MM.1S (cell line): ENCODE measurements around the gene FBXW7.

Source experiments
- DNase-seq: peaks from one replicate; pipeline ENCODE4 v3.0.0-alpha.2; 2015
- H2AFZ ChIP-seq: fragments of 300-600 bp; sonication (generic); 2 replicates; pipeline ENCODE4 v1.6.0; 2016; ENCODE audit warnings: antibody characterized with exemption, low read length
- H3F3A ChIP-seq: fragments of 300-600 bp; sonication (generic); 2 replicates; pipeline ENCODE4 v1.6.1; 2016; ENCODE audit warnings: mild to moderate bottlenecking, antibody characterized with exemption, low read length, moderate library complexity, mixed read lengths; ENCODE audit not compliant: insufficient read depth
- H3K27ac ChIP-seq: fragments of 300-600 bp; sonication (generic); 2 replicates; pipeline ENCODE4 v1.5.1; 2016; ENCODE audit warnings: mild to moderate bottlenecking, low read length
- H3K27me3 ChIP-seq: fragments of 300-600 bp; sonication (generic); replicated peaks from 2 replicates; pipeline ENCODE4 v1.6.0; 2016; ENCODE audit warnings: low read length; ENCODE audit not compliant: insufficient read depth
- H3K36me3 ChIP-seq: fragments of 300-600 bp; sonication (generic); replicated peaks from 2 replicates; pipeline ENCODE4 v1.6.1; 2016; ENCODE audit warnings: mild to moderate bottlenecking, low read length, mixed read lengths; ENCODE audit not compliant: insufficient read depth
- H3K4me1 ChIP-seq: fragments of 300-600 bp; sonication (generic); 2 replicates; pipeline ENCODE4 v1.6.1; 2016; ENCODE audit warnings: low read length, mixed read lengths
- H3K4me2 ChIP-seq: fragments of 300-600 bp; sonication (generic); 2 replicates; pipeline ENCODE4 v1.6.0; 2016; ENCODE audit warnings: low read depth, low read length
- H3K4me3 ChIP-seq: fragments of 300-600 bp; sonication (generic); 2 replicates; pipeline ENCODE4 v1.5.1; 2016; ENCODE audit warnings: low read length, mixed read lengths
- H3K79me2 ChIP-seq: fragments of 300-600 bp; sonication (generic); 2 replicates; pipeline ENCODE4 v1.6.1; 2016; ENCODE audit warnings: mixed run types, low read length, mixed read lengths
- H3K9ac ChIP-seq: fragments of 300-600 bp; sonication (generic); 2 replicates; pipeline ENCODE4 v1.6.1; 2016; ENCODE audit warnings: low read length, mixed read lengths
- H3K9me2 ChIP-seq: fragments of 300-600 bp; sonication (generic); replicated peaks from 2 replicates; pipeline ENCODE4 v1.6.1; 2016; ENCODE audit warnings: mild to moderate bottlenecking, low read length, mixed read lengths; ENCODE audit not compliant: insufficient read depth
- H3K9me3 ChIP-seq: fragments of 300-600 bp; sonication (generic); replicated peaks from 2 replicates; pipeline ENCODE4 v1.6.1; 2016; ENCODE audit warnings: mild to moderate bottlenecking, low read length, mixed read lengths; ENCODE audit not compliant: insufficient read depth
- H4K20me1 ChIP-seq: fragments of 300-600 bp; sonication (generic); 2 replicates; pipeline ENCODE4 v1.6.1; 2016; ENCODE audit warnings: mild to moderate bottlenecking, low read length, moderate library complexity, mixed read lengths; ENCODE audit not compliant: insufficient read depth
- EZH2 ChIP-seq: fragments of 300-600 bp; sonication (generic); optimal IDR thresholded peaks from 2 replicates; pipeline ENCODE3; 2017; ENCODE audit warnings: low read depth, mild to moderate bottlenecking, antibody characterized with exemption, low read length, mixed read lengths
- EZH2phosphoT487 ChIP-seq: fragments of 300-600 bp; sonication (generic); IDR thresholded peaks from 2 replicates; pipeline ENCODE4 v1.6.1; 2018; ENCODE audit warnings: antibody characterized with exemption, low read length
- TF ChIP-seq, protein P1 (sequence below): fragments of 300-600 bp; sonication (generic); IDR thresholded peaks from 2 replicates; pipeline ENCODE4 v1.5.1; 2016; ENCODE audit warnings: antibody characterized with exemption, low read length, mixed read lengths

Gene FBXW7

DNA sequence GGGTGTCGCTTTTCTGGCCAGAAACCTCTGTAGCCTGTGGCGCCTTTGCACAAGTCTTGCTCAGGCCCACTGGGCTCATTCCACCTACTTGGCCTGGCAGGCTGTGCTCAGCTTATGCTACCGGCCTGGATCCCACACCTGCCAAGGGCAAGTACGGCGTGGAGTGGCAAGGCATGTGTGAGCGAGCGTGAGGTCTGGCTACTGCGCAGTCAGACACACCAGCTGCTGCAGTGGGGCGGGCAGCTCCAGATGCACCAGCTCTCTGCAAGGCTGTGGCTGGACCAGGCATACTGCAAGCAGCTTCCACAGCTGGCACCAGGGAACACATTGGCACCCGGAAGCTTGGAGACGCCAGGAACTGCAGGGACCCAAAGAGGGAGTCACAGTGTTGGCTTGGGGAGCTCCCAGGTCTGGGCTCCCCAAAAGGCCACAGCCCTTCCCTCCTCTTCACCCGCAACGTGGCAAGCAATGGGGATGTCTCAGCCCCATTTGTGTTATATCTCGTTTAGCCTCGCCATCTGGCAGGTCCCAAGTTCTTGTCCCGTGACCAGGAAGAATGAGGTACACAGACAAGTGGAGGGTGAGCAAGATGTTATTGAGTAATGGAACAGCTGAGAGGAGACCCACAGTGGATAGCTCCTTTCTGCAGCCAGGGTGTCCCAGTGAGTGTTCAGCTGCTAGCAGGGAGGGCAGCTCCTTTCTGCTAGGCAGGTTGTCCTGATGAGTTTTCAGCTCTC is 3.8 kb upstream of the FBXW7 start:
- H3K9ac ChIP-seq, result no peak overlapping the region
- H3K27ac ChIP-seq, result no peak overlapping the region
- H3K4me3 ChIP-seq, result no peak overlapping the region
- no peak for DNase-seq
- no peaks in the 10 kb centered on the region for H3K27me3 ChIP-seq
- H2AFZ ChIP-seq, result no peak overlapping the region
- peaks cover 9% of the 10 kb centered on the region; the same call in 1 of the 2 replicates for H3K4me1 ChIP-seq
- no peaks in the 10 kb centered on the region for H3K9me2 ChIP-seq
- no peaks in the 10 kb centered on the region for H3K9me3 ChIP-seq
- no peak for TF ChIP-seq EZH2
- TF ChIP-seq EZH2phosphoT487, result no peak
- TF ChIP-seq, protein P1, sequence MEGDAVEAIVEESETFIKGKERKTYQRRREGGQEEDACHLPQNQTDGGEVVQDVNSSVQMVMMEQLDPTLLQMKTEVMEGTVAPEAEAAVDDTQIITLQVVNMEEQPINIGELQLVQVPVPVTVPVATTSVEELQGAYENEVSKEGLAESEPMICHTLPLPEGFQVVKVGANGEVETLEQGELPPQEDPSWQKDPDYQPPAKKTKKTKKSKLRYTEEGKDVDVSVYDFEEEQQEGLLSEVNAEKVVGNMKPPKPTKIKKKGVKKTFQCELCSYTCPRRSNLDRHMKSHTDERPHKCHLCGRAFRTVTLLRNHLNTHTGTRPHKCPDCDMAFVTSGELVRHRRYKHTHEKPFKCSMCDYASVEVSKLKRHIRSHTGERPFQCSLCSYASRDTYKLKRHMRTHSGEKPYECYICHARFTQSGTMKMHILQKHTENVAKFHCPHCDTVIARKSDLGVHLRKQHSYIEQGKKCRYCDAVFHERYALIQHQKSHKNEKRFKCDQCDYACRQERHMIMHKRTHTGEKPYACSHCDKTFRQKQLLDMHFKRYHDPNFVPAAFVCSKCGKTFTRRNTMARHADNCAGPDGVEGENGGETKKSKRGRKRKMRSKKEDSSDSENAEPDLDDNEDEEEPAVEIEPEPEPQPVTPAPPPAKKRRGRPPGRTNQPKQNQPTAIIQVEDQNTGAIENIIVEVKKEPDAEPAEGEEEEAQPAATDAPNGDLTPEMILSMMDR, result no peak
- peaks cover 61% of the 10 kb centered on the region for H3K79me2 ChIP-seq
- no peak overlapping the region for H3K4me2 ChIP-seq
- no peaks in the 10 kb centered on the region for H3K36me3 ChIP-seq
- peaks cover 15% of the 10 kb centered on the region for H3F3A ChIP-seq
- H4K20me1 ChIP-seq, result no peaks in the 10 kb centered on the region

DNA sequence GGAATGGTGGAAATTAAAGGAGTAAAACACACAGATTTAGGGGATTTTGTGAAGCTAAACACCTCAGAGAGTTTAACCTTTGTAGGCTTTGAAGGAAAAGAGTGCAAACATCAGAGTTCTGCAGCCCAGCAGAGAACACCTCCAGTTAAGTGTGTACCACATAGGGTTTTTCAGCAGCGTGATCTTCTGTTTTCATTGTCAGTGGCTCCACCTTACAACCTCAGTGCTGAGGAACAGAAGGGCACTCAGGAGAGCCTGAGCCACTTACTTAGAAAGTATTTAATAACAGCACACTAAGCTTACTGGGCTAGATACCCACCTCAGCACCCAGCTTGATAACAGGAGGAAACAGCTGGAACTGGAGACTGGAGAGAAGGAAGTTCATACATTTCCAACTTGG is 2.0 kb upstream of the FBXW7 start:
- Histone ChIP-seq H3K9me3 (no peaks in the 10 kb centered on the region), H4K20me1 (no peaks in the 10 kb centered on the region), H3K4me3 (peak overlapping the region; percentile 94), H3K36me3 (no peaks in the 10 kb centered on the region), H3K79me2 (peaks cover 79% of the 10 kb centered on the region), H3K27ac (peak overlapping the region; percentile 97; the same call in 1 of the 2 replicates), H3K4me2 (peak overlapping the region; percentile 85), H2AFZ (no peak overlapping the region), H3K9ac (peak overlapping the region; percentile 93; the same call in 1 of the 2 replicates), H3K27me3 (no peaks in the 10 kb centered on the region), H3F3A (peaks cover 15% of the 10 kb centered on the region), H3K9me2 (no peaks in the 10 kb centered on the region), H3K4me1 (peaks cover 13% of the 10 kb centered on the region)
- DNase-seq, result no peak
- TF ChIP-seq, protein P1, result no peak
- TF ChIP-seq EZH2, result no peak
- no peak for TF ChIP-seq EZH2phosphoT487

DNA sequence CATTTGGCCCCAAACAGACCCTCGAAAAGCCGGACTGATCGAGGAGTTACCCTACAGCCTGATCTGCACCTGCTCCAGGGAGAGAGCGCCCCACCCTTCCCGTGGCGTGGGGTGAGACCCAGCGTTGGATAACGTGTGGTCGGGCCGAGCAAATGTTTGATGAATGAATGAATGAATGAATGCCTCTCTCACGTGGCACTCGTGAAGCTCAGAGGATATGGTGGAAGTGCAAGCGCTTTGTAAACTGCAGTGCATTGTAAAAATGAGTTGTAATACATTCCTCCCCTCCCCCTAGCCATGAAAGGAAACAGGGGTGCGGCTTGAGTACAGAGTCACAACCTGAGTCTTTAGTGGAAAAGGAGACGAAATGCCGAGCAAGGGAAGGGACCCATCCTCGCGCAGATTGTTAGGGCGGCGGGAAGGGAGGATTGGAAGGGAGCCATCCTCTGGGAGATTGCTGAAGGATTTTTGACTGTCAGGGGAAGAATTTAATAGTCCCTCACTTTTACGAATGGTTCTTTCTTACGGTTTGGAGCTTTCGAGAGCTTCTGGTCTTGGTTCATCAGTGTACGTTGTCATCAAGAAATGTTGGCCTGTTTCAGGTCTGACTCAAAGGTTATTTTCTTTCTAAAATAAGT is 772 bp upstream of the FBXW7 start:
- H3K79me2 ChIP-seq, result peaks cover 91% of the 10 kb centered on the region
- H3F3A ChIP-seq, result peaks cover 22% of the 10 kb centered on the region
- no peaks in the 10 kb centered on the region for H3K27me3 ChIP-seq
- H3K4me3 ChIP-seq, result peak overlapping the region; percentile 94
- peak overlapping the region; percentile 85 for H3K4me2 ChIP-seq
- no peaks in the 10 kb centered on the region for H3K9me2 ChIP-seq
- H4K20me1 ChIP-seq, result no peaks in the 10 kb centered on the region
- H3K36me3 ChIP-seq, result no peaks in the 10 kb centered on the region
- peak; percentile 60 for DNase-seq
- H3K9ac ChIP-seq, result peak overlapping the region; percentile 93
- H2AFZ ChIP-seq, result peak overlapping the region; percentile 76
- no peak for TF ChIP-seq EZH2
- TF ChIP-seq, protein P1, result no peak
- TF ChIP-seq EZH2phosphoT487, result no peak
- H3K9me3 ChIP-seq, result no peaks in the 10 kb centered on the region
- H3K27ac ChIP-seq, result peak overlapping the region; percentile 97
- H3K4me1 ChIP-seq, result peaks cover 23% of the 10 kb centered on the region
